HepG2 (cell line): ENCODE data around the gene ATN1. TPM values are rescaled to one million over a fixed set of nuclear protein-coding genes. Genes with fewer than 3 reads are reported as not detected.

Source experiments
- ATAC-seq: fragments of 200-7000 bp; cut with Tn5 transposase; 3 replicates; pipeline ENCODE4 v1.9.1; 2020; ENCODE audit warnings: mild to moderate bottlenecking, moderate library complexity
- BruUV-seq: library from RNA; stranded (reverse); fragments of 400-500 nt; replicated peaks from 2 replicates; lab custom pipeline; 2021; lab: Mats Ljungman, UMichigan
- CTCF ChIA-PET: fragments of 300-600 bp; formaldehyde crosslinking; extraction: SDS; loops from one replicate; lab custom pipeline; 2021; ENCODE audit warnings: low total read pairs, inconsistent platforms, low intra/inter-chr PET ratio; lab: Yijun Ruan, JAX
- POLR2A ChIA-PET: fragments of 350-600 bp; sonication (Branson Sonifier 250); formaldehyde crosslinking; loops from one replicate; lab custom pipeline; 2020; ENCODE audit warnings: antibody characterized with exemption, inconsistent platforms; lab: Yijun Ruan, JAX
- DNase-seq: peaks from one replicate; pipeline ENCODE4 v3.0.0-alpha.2; 2015; ENCODE audit warnings: low spot score
- FAIRE-seq: peaks from 3 replicates; lab custom pipeline; 2011; peaks lifted over from hg19 to GRCh38; lab: Jason Lieb, UNC
- H2AFZ ChIP-seq: one replicate; pipeline ENCODE4 v1.6.1; 2011; ENCODE audit warnings: low read length, inconsistent platforms
- H3K27ac ChIP-seq: fragments of 300-600 bp; 3 replicates; pipeline ENCODE4 v1.8.0; 2011; ENCODE audit warnings: mixed run types, mild to moderate bottlenecking, mixed read lengths, low read length, inconsistent platforms; ENCODE audit not compliant: insufficient read depth; ENCODE audit errors: extremely low read length
- H3K27me3 ChIP-seq, 2 experiments: fragments of 200-600 bp in 1 of 2; 2 replicates in 1 of 2; 3 replicates in 1 of 2; pipeline versions ENCODE4 v1.6.0 to v1.8.0; 2011; ENCODE audit warnings: low read length in 2 of 2, mild to moderate bottlenecking in 2 of 2, moderate library complexity in 2 of 2, inconsistent platforms in 1 of 2; ENCODE audit not compliant: insufficient read depth in 2 of 2, control insufficient read depth in 1 of 2
- H3K36me3 ChIP-seq, 2 experiments: fragments of 200-600 bp in 1 of 2; replicated peaks in 1 of 2; 2 replicates in 1 of 2; 3 replicates in 1 of 2; pipeline versions ENCODE4 v1.5.1 to v1.8.0; 2011; ENCODE audit warnings: low read length in 2 of 2, inconsistent platforms in 1 of 2; ENCODE audit not compliant: insufficient read depth in 2 of 2, control insufficient read depth in 1 of 2
- H3K4me1 ChIP-seq: 2 replicates; pipeline ENCODE4 v1.5.1; 2012; ENCODE audit warnings: low read length, inconsistent platforms; ENCODE audit not compliant: insufficient read depth
- H3K4me2 ChIP-seq: 2 replicates; pipeline ENCODE4 v1.6.0; 2011; ENCODE audit warnings: low read depth, low read length, inconsistent platforms
- H3K4me3 ChIP-seq, 3 experiments: fragments of 200-600 bp in 1 of 3; sonication (generic), shearing (Covaris generic) in 1 of 3; replicated peaks in 1 of 3; 2 replicates each; pipeline ENCODE4 v1.5.1; 2011 to 2016; ENCODE audit warnings: low read length in 3 of 3, inconsistent platforms in 2 of 3, low read depth in 2 of 3, mild to moderate bottlenecking in 2 of 3, control low read depth in 1 of 3, mixed read lengths in 1 of 3; ENCODE audit not compliant: insufficient read depth in 1 of 3
- H3K79me2 ChIP-seq: one replicate; pipeline ENCODE4 v1.6.1; 2011; ENCODE audit warnings: low read length, inconsistent platforms; ENCODE audit not compliant: insufficient read depth
- H3K9ac ChIP-seq: 2 replicates; pipeline ENCODE4 v1.6.0; 2011; ENCODE audit warnings: mild to moderate bottlenecking, low read depth, low read length, inconsistent platforms; ENCODE audit not compliant: insufficient read depth
- H3K9me3 ChIP-seq: 2 replicates; pipeline ENCODE4 v1.5.1; 2012; ENCODE audit warnings: mild to moderate bottlenecking, low read length
- H4K20me1 ChIP-seq: 2 replicates; pipeline ENCODE4 v1.6.0; 2011; ENCODE audit warnings: inconsistent platforms, mild to moderate bottlenecking, low read length, moderate library complexity; ENCODE audit not compliant: insufficient read depth
- AGO2 ChIP-seq: fragments of 200-400 bp; formaldehyde crosslinking; optimal IDR thresholded peaks from 2 replicates; pipeline ENCODE3; 2017; ENCODE audit warnings: mild to moderate bottlenecking, low read depth, low read length, moderate library complexity
- ARID4A ChIP-seq: sonication (generic); formaldehyde crosslinking; IDR thresholded peaks from 2 replicates; pipeline ENCODE4 v1.5.0; 2020; ENCODE audit warnings: mild to moderate bottlenecking, missing genetic modification reagents, borderline replicate concordance
- CHCHD3 ChIP-seq: sonication (generic); formaldehyde crosslinking; IDR thresholded peaks from 2 replicates; pipeline ENCODE4 v1.8.0; 2022; ENCODE audit warnings: mild to moderate bottlenecking, missing genetic modification reagents, moderate library complexity
- GATA4 ChIP-seq: sonication (generic); IDR thresholded peaks from 2 replicates; pipeline ENCODE4 v1.6.1; 2016; ENCODE audit warnings: antibody characterized with exemption, low read depth, borderline replicate concordance
- GLI4 ChIP-seq: sonication (generic); formaldehyde crosslinking; IDR thresholded peaks from 2 replicates; pipeline ENCODE4 v1.5.1; 2020; ENCODE audit warnings: missing genetic modification reagents, mild to moderate bottlenecking, moderate library complexity, borderline replicate concordance
- IRF1 ChIP-seq: sonication (generic); formaldehyde crosslinking; IDR thresholded peaks from 2 replicates; pipeline ENCODE4 v1.4.0; 2020; ENCODE audit warnings: low read depth, mild to moderate bottlenecking, missing genetic modification reagents
- NFYC ChIP-seq: IDR thresholded peaks from 2 replicates; pipeline ENCODE4 v1.6.1; 2016; ENCODE audit warnings: missing genetic modification reagents, missing compliant biosample characterization
- ONECUT2 ChIP-seq: sonication (generic); formaldehyde crosslinking; IDR thresholded peaks from 2 replicates; pipeline ENCODE4 v1.4.0; 2020; ENCODE audit warnings: missing genetic modification reagents
- PHF21A ChIP-seq: sonication (generic); formaldehyde crosslinking; IDR thresholded peaks from 2 replicates; pipeline ENCODE4 v1.5.0; 2020; ENCODE audit warnings: mild to moderate bottlenecking, missing genetic modification reagents
- SETDB1 ChIP-seq: sonication (generic); formaldehyde crosslinking; IDR thresholded peaks from 2 replicates; pipeline ENCODE4 v1.5.1; 2020; ENCODE audit warnings: missing genetic modification reagents, mild to moderate bottlenecking, borderline replicate concordance
- ZBTB39 ChIP-seq: sonication (generic); formaldehyde crosslinking; IDR thresholded peaks from 2 replicates; pipeline ENCODE4 v1.5.0; 2020; ENCODE audit warnings: missing genetic modification reagents
- ZBTB7A ChIP-seq: sonication (generic); formaldehyde crosslinking; IDR thresholded peaks from 2 replicates; pipeline ENCODE4 v1.8.0; 2022; ENCODE audit warnings: mild to moderate bottlenecking, missing genetic modification reagents
- ZFP36L2 ChIP-seq: sonication (generic); formaldehyde crosslinking; IDR thresholded peaks from 2 replicates; pipeline ENCODE4 v1.4.0; 2020; ENCODE audit warnings: missing genetic modification reagents
- ZNF205 ChIP-seq: IDR thresholded peaks from 2 replicates; pipeline ENCODE4 v1.6.1; 2018; ENCODE audit warnings: missing biosample characterization, missing genetic modification reagents
- ZNF235 ChIP-seq: sonication (generic); formaldehyde crosslinking; IDR thresholded peaks from 2 replicates; pipeline ENCODE4 v1.8.1; 2023; ENCODE audit warnings: mild to moderate bottlenecking, missing genetic modification reagents, borderline replicate concordance
- ZNF552 ChIP-seq: sonication (generic); formaldehyde crosslinking; IDR thresholded peaks from 2 replicates; pipeline ENCODE4 v1.9.0; 2022; ENCODE audit warnings: missing genetic modification reagents, mild to moderate bottlenecking, borderline replicate concordance
- ZNF891 ChIP-seq: sonication (generic); formaldehyde crosslinking; IDR thresholded peaks from 2 replicates; pipeline ENCODE4 v1.5.0; 2020; ENCODE audit warnings: mild to moderate bottlenecking, missing genetic modification reagents
- WGBS: methylation state at CpG from one replicate; pipeline ENCODE4 v1.1.6; 2017; ENCODE audit warnings: low lambda C conversion rate; 5-methylcytosine and 5-hydroxymethylcytosine counted together
- in situ Hi-C: cut with HindIII; loops from 2 replicates; pipeline ENCODE4 v1.10.0; 2017; ENCODE audit warnings: low pct_unique_long_range_greater_than_20kb; ENCODE audit not compliant: extremely low pct_ligation_motif_present
- intact Hi-C: fragments of 100-400 bp; cut with micrococcal nuclease; formaldehyde crosslinking; loops from one replicate; pipeline ENCODE4 v1.10.0; 2022; ENCODE audit not compliant: unreplicated experiment
- polyA plus RNA-seq, 8 experiments: library from polyadenylated mRNA; depleted of rRNA in 3 of 8; stranded (reverse) in 7 of 8; unstranded in 1 of 8; fragments of >200 nt; fragmentation: Illumina TruSeq in 4 of 8; extraction: Trizol in 4 of 8; gene quantifications; 2 replicates each; pipeline versions ENCODE4 v1.2.1 to v1.2.3, GENCODE V29; 2011 to 2016; ENCODE audit warnings: low read depth in 4 of 8, missing spikeins in 1 of 8, mixed read lengths in 1 of 8; ENCODE audit not compliant: insufficient read depth in 1 of 8
- total RNA-seq, 5 experiments: library from RNA; depleted of rRNA; stranded (reverse); fragments of >200 nt; fragmentation: Illumina TruSeq; extraction: Trizol; gene quantifications; 2 replicates each; pipeline ENCODE4 v1.2.3, GENCODE V29; 2016; ENCODE audit warnings: low read depth in 1 of 5

The ATN1 gene
- total and polyA plus RNA-seq, 2 of the 13 experiments (the other 11 are each of a cell fraction or from before 2014, with no cell fraction given): 2.1 to 8.6 TPM

GRCh38 chr12:6947615-6948014 lies 19.9 kb downstream of the ATN1 start:
- FAIRE-seq: no peak
- Histone ChIP-seq H3K36me3 (no peaks in the 10 kb centered on the region), H3K9ac (no peak overlapping the region), H3K9me3 (no peaks in the 10 kb centered on the region)
- WGBS: 83% methylated on average over 8 of the region's 8 CpGs
- in situ Hi-C loops: loop anchor here (10.0 kb wide), 1 partner anchor 167 kb away; no protein-coding TSS in a partner anchor
- no TSS peak for BruUV-seq
- TF ChIP-seq ZBTB7A: no peak
- TF ChIP-seq GLI4 (CRISPR knock-in tag): no peak
- TF ChIP-seq ZNF891: no peak
- TF ChIP-seq NFYC (CRISPR knock-in tag): no peak
- TF ChIP-seq ZNF205 (CRISPR knock-in tag): no peak
- no peak for TF ChIP-seq IRF1 (CRISPR knock-in tag)
- no peak for TF ChIP-seq GATA4
- TF ChIP-seq ZFP36L2 (CRISPR knock-in tag): no peak
- TF ChIP-seq PHF21A (CRISPR knock-in tag): no peak
- no peak for TF ChIP-seq CHCHD3 (CRISPR knock-in tag)
- no peak for TF ChIP-seq ZNF235 (CRISPR knock-in tag)
- TF ChIP-seq ZNF552 (CRISPR knock-in tag): no peak
- no peak for TF ChIP-seq ZBTB39 (CRISPR knock-in tag)
- no peak for TF ChIP-seq ONECUT2 (CRISPR knock-in tag)
- TF ChIP-seq SETDB1 (CRISPR knock-in tag): no peak
- TF ChIP-seq AGO2: no peak
- TF ChIP-seq ARID4A (CRISPR knock-in tag): no peak
- TF ChIP-seq, all 625 proteins: peak for 0
- ChIA-PET POLR2A (interaction anchor here (0.7 to 5.2 kb wide), 4 partner anchors 10 to 75 kb away, joined by 3 to 180 read pairs (median 32); partner anchors contain the start of genes LPCAT3 and SPSB2), CTCF (interaction anchor here (2.1 kb wide), 1 partner anchor 14 kb away, joined by 5 read pairs; no protein-coding TSS in a partner anchor)
- no peak overlapping the region for H3K4me3 ChIP-seq
- no peak overlapping the region for H3K27ac ChIP-seq
- intact Hi-C loops: no loop called here
- no peak overlapping the region for H2AFZ ChIP-seq
- H4K20me1 ChIP-seq: no peaks in the 10 kb centered on the region
- DNase-seq: no peak
- ATAC-seq: no peak
- H3K79me2 ChIP-seq: no peaks in the 10 kb centered on the region
- H3K4me2 ChIP-seq: no peak overlapping the region
- H3K4me1 ChIP-seq: peaks cover 34% of the 10 kb centered on the region
- no peaks in the 10 kb centered on the region for H3K27me3 ChIP-seq
